Right lung (tissue), 5 donors: ENCODE measurements around the gene TK2. TPM values are rescaled to one million over a fixed set of nuclear protein-coding genes. Genes with fewer than 3 reads are reported as not detected.
A peak's percentile ranks its signal among the peaks of the same experiment; 100 is the strongest.
"Not testable (repeated sequence)": the region's sequence is repeated elsewhere in the genome, so short reads cannot be mapped to it uniquely, and the experiment has no call there.

Source experiments
- DNase-seq, 2 donors: peaks; one replicate each; pipeline ENCODE4 v3.0.0-alpha.2; 2013
- polyA plus RNA-seq, 5 donors: library from polyadenylated mRNA; unstranded; fragments of 120-200 nt; gene quantifications; one replicate each; pipeline versions ENCODE4 v1.2.1 to v1.2.3, GENCODE V29; 2013; ENCODE audit warnings: inconsistent platforms in 1 of 5, low replicate concordance in 1 of 5; ENCODE audit not compliant: insufficient read length in 5 of 5, insufficient read depth in 1 of 5

The TK2 gene
- polyA plus RNA-seq, 5 donors = 29.1 to 36.2 (median 33.9) TPM

DNA sequence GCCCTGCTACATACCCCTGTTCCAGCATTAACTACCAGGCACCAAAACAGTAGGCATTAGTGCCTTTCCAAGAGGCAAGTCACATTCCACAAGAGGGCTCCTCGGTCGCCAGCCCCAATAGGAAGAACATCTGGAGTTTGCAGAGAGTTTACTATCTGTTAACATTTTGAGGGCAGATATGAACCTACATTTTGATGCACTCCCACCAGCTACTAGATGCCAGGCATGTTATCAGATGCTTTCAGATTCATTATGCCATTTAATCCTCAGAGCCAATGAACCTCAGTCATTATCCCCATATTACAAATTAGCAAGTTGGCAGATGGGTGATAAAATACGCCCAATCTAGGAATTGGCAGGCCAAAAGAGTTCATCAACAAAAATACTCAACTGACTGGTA, 25.1 kb upstream of the TK2 start:
- DNase-seq = no peak

DNA sequence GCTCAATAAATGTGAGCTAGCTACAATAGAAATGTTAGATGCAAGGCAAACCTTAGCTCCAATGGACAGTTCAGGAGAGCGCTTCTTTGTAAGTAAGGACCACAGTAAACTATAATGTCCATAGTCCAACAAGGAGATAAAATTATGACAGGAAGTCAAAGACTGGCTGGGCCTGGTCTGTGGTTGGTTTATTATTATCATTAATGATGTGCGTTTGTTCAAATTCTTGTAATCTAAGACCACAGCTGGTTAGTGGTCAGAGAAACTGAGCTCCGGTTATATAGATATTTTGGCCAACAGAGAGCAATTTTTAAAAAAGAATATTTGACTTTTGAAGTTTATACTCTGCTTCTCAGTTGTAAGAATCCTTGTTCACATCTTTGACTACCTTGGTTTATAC, 24.6 kb upstream of the TK2 start:
- DNase-seq = no peak

DNA sequence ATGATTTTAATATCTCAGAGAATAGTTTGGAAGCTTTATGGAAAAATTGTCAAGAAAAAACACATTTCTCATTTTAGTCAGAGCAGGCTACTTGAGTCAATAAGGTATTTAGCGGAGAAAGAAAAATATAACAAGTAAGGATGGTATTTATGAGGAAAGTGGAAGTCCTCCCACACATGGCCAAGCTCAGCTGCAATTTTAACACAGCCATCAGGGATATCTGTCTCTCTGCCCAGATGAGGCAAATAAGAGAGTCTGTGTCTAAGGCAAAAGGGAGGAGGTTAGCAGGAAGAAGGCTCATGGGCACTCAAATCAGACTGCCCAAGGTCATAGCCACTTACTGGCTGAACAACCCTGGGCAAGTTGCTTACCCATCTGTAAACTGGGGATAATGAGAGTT, 24.2 kb upstream of the TK2 start:
- no peak for DNase-seq

DNA sequence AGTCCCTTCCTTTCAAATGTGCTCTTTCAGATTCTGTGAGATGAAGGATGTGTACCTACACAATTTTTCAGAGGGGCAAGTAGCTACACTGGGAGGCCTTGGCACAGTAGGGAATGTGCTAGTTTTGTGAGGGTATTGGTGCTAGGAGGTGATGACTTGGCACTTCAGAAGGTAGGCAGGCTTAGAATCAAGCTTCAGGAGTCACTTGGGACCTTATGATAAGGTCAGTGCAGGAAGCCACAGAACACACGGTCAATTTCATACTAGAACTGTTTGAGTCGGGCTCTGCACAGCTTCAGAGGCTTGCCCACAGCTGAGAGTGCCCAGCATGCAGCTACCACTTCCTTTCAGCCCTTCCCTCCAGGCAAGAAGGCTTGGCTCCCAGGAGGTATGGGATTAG, 22.4 kb upstream of the TK2 start:
- DNase-seq = no peak

DNA sequence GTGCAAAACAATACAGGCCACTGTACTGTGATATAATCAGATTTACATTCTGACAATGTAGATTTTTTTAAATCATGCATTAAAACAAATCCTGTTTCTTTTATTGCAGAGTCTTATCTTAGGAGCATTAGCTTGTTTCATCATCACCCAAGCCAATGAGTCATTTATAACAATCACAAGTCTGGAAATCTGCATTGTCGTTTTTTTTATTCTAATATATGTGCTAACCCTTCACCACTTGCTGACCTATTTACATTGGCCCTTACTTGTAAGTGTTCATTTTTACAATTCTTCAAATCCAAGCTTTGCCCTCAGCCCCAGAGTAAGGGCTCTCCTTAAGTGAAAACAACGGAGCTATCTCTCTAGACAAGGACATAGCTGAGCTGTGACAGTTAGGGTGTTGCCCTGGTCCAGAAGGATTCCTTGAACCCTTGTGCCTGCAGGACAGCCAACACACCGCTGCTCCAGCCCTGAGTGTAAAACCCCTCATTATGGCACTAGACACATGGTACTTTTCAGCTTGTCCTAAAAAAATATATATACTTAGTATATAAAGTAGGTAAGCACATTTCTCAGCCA, 20.0 kb upstream of the TK2 start:
- no peak for DNase-seq

DNA sequence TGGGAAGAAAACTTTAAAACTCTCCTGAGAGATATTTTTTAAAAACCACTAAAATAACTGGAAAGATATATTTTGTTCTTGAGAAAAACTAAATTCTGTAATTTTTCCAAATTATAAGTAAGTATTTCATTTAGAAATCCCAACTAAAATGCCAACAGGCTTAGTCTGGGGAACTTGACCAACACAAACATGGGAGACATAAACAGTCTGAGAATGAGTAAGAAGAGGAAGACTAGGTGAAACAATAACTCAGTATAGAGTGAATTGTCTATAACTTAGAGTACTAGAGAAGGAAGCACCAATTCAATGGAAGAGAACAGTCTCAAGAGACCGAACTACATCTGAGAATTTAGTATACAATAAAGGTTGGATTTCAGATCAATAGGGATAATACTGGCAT, 19.2 kb upstream of the TK2 start:
- no peak for DNase-seq

DNA sequence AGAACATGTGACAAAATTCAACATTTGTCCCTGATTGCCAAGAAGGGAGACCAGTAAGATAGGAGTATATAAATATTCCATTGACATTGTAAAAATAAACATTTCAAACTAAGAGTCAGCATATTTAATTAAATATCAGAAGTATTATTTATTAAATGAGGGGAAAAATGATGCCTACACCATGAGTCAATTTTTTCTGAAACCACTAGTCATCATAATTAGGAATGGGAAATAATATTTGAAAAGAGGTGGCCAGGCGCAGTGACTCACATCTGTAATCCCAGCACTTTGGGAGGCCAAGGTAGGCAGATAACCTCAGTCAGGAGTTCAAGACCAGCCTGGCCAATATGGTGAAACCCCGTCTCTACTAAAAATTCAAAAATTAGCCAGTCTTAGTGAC, 18.4 kb upstream of the TK2 start:
- DNase-seq = no peak

DNA sequence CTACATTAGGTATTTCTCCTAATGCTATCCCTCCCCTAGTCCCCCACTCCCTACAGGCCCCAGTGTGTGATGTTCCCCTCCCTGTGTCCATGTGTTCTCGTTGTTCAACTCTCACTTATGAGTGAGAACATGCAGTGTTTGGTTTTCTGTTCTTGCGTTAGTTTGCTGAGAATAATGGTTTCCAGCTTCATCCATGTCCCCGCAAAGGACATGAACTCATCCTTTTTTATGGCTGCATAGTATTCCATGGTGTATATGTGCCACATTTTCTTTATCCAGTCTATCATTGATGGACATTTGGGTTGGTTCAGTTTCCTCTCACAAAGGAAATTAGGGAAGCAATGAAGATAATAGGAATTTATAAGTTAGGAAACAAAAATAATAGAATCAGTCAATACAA, 17.3 kb upstream of the TK2 start:
- not testable (repeated sequence) for DNase-seq

DNA sequence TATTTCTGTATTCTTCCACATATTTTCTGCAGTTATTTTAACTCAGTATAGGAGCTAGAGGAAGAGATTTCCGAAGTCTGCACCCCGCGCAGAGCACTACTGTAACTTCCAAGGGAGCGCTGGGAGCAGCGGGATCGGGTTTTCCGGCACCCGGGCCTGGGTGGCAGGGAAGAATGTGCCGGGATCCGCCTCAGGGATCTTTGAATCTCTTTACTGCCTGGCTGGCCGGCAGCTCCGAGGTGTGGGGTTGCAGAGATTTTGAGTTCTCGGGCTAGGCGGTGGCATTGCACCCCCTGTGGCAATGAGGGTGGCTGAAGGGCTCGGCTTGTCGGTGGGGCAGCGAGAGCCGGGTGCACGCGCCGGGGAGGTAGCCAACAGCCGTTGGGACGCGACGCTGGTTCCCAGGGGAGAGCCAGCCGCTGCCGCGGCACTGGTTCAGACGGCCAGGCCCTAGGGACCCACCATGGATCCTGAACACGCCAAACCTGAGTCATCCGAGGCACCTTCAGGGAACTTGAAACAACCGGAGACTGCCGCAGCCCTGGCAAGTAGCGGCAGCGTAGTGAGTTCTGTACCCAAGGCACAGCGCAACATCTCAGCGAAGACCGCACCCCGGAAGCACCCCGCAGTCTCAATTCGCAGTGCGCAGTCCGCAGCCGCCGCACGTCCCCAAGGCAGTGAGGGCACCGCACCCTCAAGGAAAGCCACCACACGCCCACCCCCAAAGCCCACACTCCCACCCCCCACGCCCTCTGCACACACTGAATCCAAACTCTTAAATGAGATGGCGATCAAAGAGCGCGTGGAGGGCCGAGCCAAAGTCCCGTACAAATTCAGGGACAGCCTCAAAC, 16.4 kb upstream of the TK2 start, which contains the start of gene CMTM1:
Gene CMTM1, plus strand, starts transcription at position 389 of the 851 bp plus-strand sequence. Its CDS starts 75 bp downstream, at position 464.
- DNase-seq = no peak

DNA sequence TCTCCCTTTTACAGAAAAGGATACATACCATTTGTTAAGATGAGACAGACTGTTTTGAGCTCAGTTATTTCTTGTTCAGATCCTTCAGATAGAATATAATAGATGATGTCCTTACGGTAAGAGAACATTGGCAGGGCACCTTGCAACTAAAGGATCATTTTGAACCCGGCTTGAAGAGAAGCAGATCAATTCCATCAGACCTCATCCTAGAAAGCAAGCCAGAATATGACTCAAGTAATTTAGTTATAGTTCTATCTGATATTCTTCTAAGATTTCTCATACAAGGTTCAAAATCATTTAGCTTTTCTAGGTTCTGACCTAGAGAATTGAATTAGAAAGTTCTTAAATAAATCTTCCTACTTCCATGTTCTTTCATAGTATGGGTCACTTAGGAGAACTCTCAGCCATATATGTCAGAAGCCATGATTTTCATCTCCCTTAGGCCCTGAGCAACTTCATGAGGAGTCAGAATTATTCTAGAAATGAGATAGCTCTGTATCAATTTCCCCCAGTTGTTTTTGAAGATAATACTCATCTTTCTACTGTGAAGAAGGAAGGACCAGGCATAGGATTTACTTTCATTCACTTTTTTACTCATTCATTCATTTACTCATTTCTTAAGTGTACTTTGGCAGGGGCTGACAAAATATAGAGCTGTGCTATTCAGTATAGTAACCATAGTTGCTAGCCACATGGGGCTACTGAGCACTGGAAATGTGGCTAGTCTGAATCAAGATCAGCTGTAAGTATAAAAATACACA, 13.8 kb upstream of the TK2 start:
- DNase-seq = no peak

DNA sequence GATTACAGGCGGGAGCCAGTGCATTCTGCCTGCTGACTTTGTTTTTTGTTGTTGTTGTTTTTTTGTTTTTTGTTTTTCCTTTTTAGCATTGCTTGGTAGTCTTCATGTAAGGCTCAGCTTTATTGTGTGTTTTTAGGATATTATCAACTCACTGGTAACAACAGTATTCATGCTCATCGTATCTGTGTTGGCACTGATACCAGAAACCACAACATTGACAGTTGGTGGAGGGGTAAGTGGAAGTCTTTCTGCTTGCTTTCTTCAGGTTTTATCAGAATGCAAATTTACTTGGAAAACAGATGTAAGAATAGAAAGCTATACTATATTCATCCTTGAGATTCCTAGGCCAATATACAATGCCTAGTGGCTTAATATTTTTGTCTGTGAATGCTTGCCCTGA, 13.1 kb upstream of the TK2 start:
- no peak for DNase-seq

DNA sequence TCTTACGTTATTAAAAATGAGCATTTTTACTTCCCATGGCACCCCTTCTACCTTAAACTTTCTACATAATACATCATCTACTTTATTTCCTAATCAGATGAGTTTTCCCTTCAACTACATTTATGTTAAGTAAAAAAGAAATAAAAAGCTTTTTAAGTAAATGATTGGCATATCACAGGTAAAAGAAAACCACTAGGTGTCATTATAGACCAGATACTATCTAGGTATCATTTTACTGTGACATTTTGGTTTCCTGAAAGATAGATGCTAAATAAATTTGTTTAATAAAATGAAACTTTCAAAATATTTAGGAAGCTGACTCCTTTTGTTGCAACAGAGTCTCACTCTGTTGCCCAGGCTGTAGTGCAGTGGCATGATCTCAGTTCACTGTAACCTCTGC, 12.5 kb upstream of the TK2 start:
- DNase-seq = no peak

DNA sequence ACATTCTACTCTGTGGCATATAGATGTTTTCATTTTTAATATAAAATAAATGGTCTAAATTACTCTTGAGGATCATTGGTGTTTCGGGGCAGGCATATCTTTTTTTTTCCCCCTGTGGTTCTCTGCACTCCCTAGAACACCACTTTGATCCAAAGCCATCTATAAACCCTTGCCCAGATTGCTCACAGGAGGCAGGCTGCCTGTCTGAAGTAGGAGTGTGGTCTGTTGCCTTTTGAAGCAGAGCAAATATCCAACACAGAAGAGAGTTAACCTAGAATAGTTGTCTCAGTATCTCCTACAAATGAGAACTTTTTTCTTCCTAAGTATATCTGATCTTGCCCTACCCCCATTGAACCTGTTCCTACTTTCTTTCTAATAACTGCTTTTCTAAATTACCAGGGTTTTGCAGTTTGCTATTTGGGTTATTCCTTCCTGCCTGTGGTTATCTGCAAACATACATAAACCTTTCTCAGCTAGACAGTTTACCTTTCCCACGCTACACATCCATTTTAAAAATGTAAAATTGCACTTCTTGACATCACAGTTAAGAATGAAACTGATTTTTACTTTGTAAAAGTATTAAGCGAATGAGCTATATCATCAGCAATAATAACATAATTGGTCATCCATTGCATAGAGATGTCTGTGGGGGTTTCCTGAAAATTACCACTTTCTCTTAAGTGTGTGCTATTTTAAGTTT, 11.6 kb upstream of the TK2 start:
- DNase-seq = no peak

DNA sequence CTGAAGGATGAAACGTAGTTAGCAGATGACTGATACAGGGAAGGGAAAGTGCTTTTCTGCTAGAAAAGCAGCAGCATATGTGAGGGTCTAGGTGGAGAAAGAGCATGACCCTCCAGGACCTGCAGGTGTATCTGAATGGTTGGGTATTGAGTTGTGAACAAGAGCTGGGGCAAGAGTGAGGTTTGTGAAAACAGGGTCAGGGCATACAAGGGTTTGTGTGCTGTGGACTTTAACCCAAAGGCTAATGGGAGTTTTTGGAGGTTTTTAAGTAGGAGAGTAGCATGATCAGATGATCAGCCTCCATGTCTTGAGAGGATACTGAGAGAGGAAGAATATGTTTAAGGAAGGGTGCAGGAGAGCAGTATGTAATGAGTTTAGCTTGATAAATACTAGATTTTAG, 10.2 kb upstream of the TK2 start:
- no peak for DNase-seq

DNA sequence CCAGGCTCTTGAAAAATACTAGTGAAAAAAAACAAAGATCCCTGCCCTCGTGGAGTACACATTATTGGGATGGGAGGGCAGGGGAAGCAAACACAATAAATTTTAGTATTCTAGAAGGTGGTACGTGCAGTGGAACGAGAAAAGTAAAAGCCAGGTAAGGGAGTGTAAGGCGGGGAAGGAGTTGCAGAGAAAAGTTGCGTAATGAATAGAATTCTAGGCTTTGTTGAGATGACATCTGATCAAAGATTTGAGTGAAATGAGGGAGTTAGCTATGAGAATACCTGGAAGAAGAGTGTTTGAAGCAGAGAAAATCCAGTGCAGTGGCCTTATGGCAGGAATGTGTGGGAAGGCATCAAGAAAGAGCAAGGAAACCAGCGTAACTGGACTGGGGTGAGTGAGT, 4.6 kb upstream of the TK2 start:
- DNase-seq = no peak

DNA sequence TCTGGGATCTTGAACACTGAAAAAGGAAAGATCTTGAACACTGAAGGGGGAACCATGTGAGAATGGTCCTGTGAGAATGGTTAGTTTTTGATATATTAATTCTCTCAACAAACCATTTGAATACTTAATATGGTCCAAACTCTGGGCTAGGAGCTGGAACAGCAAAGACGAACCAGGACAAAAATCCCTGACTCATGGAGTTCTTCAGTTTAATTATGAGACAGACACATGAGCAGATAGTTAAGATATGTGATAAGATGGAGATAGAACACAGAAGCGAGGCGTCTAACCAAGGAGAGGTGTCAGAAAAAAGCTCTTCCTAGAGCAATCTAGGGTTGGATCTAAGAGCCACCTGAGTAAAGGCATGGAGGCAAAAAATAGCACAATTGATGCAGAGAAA, 4.1 kb upstream of the TK2 start:
- DNase-seq = no peak

DNA sequence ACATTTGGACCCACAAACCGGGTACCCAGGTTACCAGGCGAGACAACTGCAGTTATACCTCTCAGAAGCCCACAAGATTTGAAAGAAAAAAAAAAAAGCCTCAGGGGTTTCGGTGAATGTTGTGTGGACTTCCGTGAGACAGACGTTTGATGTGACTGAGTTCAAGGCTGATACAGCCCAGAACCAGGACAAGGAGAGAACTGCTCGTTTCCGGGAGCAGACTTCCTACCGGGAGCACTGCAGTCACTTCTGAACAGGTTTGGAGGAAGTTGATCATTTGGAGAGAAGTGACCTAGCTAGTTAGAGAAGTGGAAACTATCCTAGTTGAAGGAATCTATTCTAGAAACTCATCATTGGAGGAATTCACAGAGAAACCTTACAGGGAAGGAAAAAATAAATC, 3.3 kb upstream of the TK2 start:
- DNase-seq = peak in 1 of 2 donors; percentile 12

DNA sequence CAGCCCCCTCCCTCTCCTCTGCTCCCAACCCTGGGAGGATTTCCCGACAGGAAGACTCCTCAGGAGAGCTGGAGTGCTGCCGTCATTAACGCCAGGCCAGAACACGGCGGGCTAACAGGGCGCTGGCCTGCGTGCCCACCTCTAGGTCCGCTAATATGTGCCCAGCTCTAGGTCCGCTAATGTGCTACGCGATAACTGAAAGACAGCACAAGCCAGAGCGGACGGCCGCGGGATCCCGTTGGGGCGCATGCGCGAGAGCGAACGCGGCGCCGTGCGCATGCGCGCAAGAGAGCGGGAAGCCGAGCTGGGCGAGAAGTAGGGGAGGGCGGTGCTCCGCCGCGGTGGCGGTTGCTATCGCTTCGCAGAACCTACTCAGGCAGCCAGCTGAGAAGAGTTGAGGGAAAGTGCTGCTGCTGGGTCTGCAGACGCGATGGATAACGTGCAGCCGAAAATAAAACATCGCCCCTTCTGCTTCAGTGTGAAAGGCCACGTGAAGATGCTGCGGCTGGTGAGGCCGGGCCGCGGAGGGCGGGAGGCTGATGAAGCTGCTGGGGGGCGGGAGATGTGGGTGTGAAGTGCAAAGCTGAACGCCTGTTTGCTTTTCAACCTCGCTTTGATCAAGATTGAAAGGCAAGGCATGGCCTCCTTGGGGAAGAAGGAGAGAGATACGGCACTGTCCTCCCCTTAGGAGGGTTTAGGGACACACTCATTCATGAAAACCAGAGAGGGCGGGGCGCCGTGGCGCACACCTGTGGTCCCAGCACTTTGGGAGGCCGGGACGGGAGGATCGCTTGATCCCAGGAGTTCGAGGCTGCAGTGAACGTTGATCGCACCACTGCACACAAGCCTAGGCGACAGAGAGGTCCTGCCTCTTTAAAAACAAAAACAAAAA, 2.6 kb upstream of the TK2 start, which contains the start of gene CKLF:
Gene CKLF, plus strand, starts transcription at position 291 of the 892 bp plus-strand sequence. Its CDS starts 140 bp downstream, at position 431.
- peak; percentile 94 to 95 for DNase-seq

DNA sequence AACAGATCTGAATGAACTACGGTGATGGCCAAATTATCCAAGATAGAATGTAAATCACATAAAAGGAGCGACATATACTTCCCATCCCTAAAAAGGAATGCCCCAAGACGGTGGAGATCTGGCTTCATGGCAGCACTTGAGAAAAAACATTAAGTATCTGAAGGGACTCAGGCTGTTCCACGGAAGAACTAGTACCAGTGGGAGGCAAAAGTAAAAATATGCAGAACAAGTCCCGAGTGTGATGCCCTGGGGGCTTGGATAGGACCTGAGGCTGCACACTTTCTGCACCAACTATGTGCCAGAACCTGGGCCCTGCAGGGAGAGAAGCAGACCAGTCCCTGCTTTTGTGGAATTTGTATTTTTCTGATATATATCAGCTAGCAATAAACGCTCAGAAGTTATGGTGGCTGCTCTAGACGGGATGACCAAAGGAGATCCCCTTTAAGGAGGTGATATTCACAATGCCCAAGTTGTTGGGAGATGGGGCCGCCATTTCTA, 1.9 kb upstream of the TK2 start:
- DNase-seq = no peak

DNA sequence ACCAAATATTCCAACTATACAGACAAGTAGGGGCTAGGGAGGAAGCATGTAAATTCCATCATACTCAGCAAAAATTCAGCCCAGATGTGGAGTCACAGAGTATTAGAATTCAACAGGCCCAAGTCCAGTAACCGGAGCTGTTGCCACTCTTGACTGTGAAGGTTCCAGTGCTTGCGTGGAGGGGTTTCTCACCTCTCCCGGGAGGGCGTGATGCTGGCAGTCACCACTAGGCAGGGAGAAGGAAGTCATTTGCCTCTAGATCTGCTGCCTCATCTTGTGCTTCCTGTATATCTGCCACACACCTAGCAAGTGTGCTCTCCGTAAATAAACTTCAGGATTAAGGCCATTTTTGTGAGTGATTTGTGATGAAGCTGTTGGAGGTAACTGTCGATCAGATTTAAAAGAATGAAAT, 1.4 kb upstream of the TK2 start:
- DNase-seq = peak in 1 of 2 donors; percentile 16

DNA sequence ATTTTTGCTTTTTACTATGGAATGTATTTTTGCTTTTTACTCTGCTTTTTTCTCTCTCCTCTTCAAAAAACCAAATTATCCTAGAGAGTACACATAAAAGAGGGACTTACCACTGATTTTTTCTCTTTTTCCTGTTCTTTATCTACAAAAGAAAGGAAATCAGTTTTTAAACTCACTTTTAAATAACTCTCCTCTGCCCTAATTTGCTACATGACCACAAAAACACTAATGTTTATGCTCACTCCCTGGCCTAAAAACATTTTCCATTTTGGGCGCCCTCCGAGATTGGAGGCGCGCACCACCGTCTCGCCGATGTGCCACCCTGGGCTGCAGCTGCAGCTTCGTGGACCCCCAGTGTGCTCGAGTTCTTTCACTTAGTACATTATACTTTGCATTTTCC, 1.1 kb downstream of the TK2 start:
- DNase-seq = no peak
